Activated T-cell treated with anti-CD3 and anti-CD28 coated beads for 1 hour (primary cell): ENCODE measurements around the gene DUSP10.

ENCODE experiments used
- DNase-seq: peaks from one replicate; pipeline ENCODE4 v3.0.0-alpha.2; 2020; ENCODE audit warnings: low read depth

The DUSP10 gene

GRCh38 chr1:221741703-221742554 lies at the start of gene DUSP10:
Gene DUSP10 (minus strand): TSS chr1:221742089. CDS start chr1:221739744, 2,345 bp downstream.
- DNase-seq: peak; percentile 96

- DNase-seq: no peak
These were observed 46.6 kb upstream of the DUSP10 start for GRCh38 chr1:221788466-221788865.

- no peak for DNase-seq
These were observed 44.8 kb upstream of the DUSP10 start for GRCh38 chr1:221786647-221787046.

- no peak for DNase-seq
These were observed 42.0 kb upstream of the DUSP10 start for GRCh38 chr1:221783936-221784335.

- DNase-seq: no peak
These were observed 41.5 kb upstream of the DUSP10 start for GRCh38 chr1:221783437-221783836.

- DNase-seq: no peak
These were observed 41.1 kb upstream of the DUSP10 start for GRCh38 chr1:221782970-221783369.

GRCh38 chr1:221782477-221782876 lies 40.6 kb upstream of the DUSP10 start:
- DNase-seq: no peak

- no peak for DNase-seq
These were observed 39.3 kb upstream of the DUSP10 start for GRCh38 chr1:221781102-221781755.

- DNase-seq: no peak
These were observed 38.3 kb upstream of the DUSP10 start for GRCh38 chr1:221780175-221780574.

GRCh38 chr1:221779771-221780170 lies 37.9 kb upstream of the DUSP10 start:
- DNase-seq: no peak

- no peak for DNase-seq
These were observed 36.8 kb upstream of the DUSP10 start for GRCh38 chr1:221778535-221779142.

GRCh38 chr1:221778125-221778524 lies 36.2 kb upstream of the DUSP10 start:
- no peak for DNase-seq

- no peak for DNase-seq
These were observed 35.7 kb upstream of the DUSP10 start for GRCh38 chr1:221777431-221778072.

- DNase-seq: no peak
These were observed 34.8 kb upstream of the DUSP10 start for GRCh38 chr1:221776495-221777301.

GRCh38 chr1:221775206-221775605 lies 33.3 kb upstream of the DUSP10 start:
- no peak for DNase-seq

GRCh38 chr1:221774054-221774842 lies 32.4 kb upstream of the DUSP10 start:
- no peak for DNase-seq

- DNase-seq: no peak
These were observed 31.5 kb upstream of the DUSP10 start for GRCh38 chr1:221773383-221773782.

GRCh38 chr1:221772117-221772516 lies 30.2 kb upstream of the DUSP10 start:
- no peak for DNase-seq

- no peak for DNase-seq
These were observed 26.7 kb upstream of the DUSP10 start for GRCh38 chr1:221768444-221769066.

GRCh38 chr1:221766210-221766609 lies 24.3 kb upstream of the DUSP10 start:
- DNase-seq: no peak
